Neural progenitor cell (in vitro differentiated cells): ENCODE measurements around the gene STUB1.

Experiments used
- CTCF ChIP-seq: fragments of 200-600 bp; sonication (generic); IDR thresholded peaks from 2 replicates; pipeline ENCODE4 v1.5.1; 2017; ENCODE audit warnings: antibody characterized with exemption, mild to moderate bottlenecking
- EZH2 ChIP-seq: fragments of 200-600 bp; sonication (generic); IDR thresholded peaks from 2 replicates; pipeline ENCODE4 v1.6.1; 2017; ENCODE audit warnings: antibody characterized with exemption, mild to moderate bottlenecking, moderate library complexity
- EZH2phosphoT487 ChIP-seq: fragments of 200-600 bp; sonication (generic); IDR thresholded peaks from 2 replicates; pipeline ENCODE4 v1.6.1; 2017; ENCODE audit warnings: antibody characterized with exemption

GRCh38 chr16:694863-695354, 14.7 kb downstream of the STUB1 start:
- TF ChIP-seq CTCF (no peak), EZH2phosphoT487 (peak; percentile 64), EZH2 (peak; percentile 78)
